ENCODE measurements around the gene HACD2.

Gene HACD2

GRCh38 chr3:123571264-123571972, 13.4 kb downstream of the HACD2 start:
- DNase-seq (ENCODE audit: low read depth): no peak

- DNase-seq (ENCODE audit: low read depth): no peak
Measured at GRCh38 chr3:123568875-123569274, 16.0 kb downstream of the HACD2 start.

- DNase-seq (ENCODE audit: low read depth): no peak
Measured at GRCh38 chr3:123568034-123568433, 16.8 kb downstream of the HACD2 start.

- no peak for DNase-seq (ENCODE audit: low read depth)
Measured at GRCh38 chr3:123564056-123564455, 20.8 kb downstream of the HACD2 start.

- DNase-seq (ENCODE audit: low read depth): no peak
Measured at GRCh38 chr3:123562547-123562946, 22.3 kb downstream of the HACD2 start.

GRCh38 chr3:123561188-123561587, 23.7 kb downstream of the HACD2 start:
- DNase-seq (ENCODE audit: low read depth): no peak

- no peak for DNase-seq (ENCODE audit: low read depth)
Measured at GRCh38 chr3:123559040-123559861, 25.6 kb downstream of the HACD2 start.

GRCh38 chr3:123553536-123553935, 31.3 kb downstream of the HACD2 start:
- no peak for DNase-seq (ENCODE audit: low read depth)

- no peak for DNase-seq (ENCODE audit: low read depth)
Measured at GRCh38 chr3:123552768-123553167, 32.1 kb downstream of the HACD2 start.

- no peak for DNase-seq (ENCODE audit: low read depth)
Measured at GRCh38 chr3:123552095-123552714, 32.6 kb downstream of the HACD2 start.

- DNase-seq (ENCODE audit: low read depth): no peak
Measured at GRCh38 chr3:123547881-123548519, 36.9 kb downstream of the HACD2 start.

GRCh38 chr3:123546133-123546755, 38.6 kb downstream of the HACD2 start:
- DNase-seq (ENCODE audit: low read depth): no peak

GRCh38 chr3:123543950-123544349, 40.9 kb downstream of the HACD2 start:
- no peak for DNase-seq (ENCODE audit: low read depth)

- no peak for DNase-seq (ENCODE audit: low read depth)
Measured at GRCh38 chr3:123540285-123540684, 44.6 kb downstream of the HACD2 start.

- DNase-seq (ENCODE audit: low read depth): no peak
Measured at GRCh38 chr3:123536153-123536895, 48.5 kb downstream of the HACD2 start.

GRCh38 chr3:123535580-123535979, 49.3 kb downstream of the HACD2 start:
- no peak for DNase-seq (ENCODE audit: low read depth)

GRCh38 chr3:123534264-123534663, 50.6 kb downstream of the HACD2 start:
- DNase-seq (ENCODE audit: low read depth): no peak

GRCh38 chr3:123533554-123534159, 51.2 kb downstream of the HACD2 start:
- DNase-seq (ENCODE audit: low read depth): no peak

GRCh38 chr3:123528130-123528529, 56.7 kb downstream of the HACD2 start:
- no peak for DNase-seq (ENCODE audit: low read depth)

- DNase-seq (ENCODE audit: low read depth): no peak
Measured at GRCh38 chr3:123527046-123527445, 57.8 kb downstream of the HACD2 start.

- DNase-seq (ENCODE audit: low read depth): no peak
Measured at GRCh38 chr3:123526474-123526873, 58.4 kb downstream of the HACD2 start.

Measured in activated gamma-delta T cell treated with anti-CD3 and anti-CD28 coated beads, Interleukin-2, amount 50 U/mL, for 16 hours (primary cell).